Sigmoid colon (tissue), 4 donors: Measurements from ENCODE around the gene LOXHD1.

Source experiments
- EP300 ChIP-seq, 4 donors: sonication (generic); formaldehyde crosslinking; IDR thresholded peaks; one replicate each; pipeline ENCODE4 v1.6.1; 2017; ENCODE audit warnings: antibody characterized with exemption in 4 of 4
- POLR2A ChIP-seq, 2 donors: fragments of 450-650 bp; IDR thresholded peaks; one replicate each; pipeline ENCODE4 v1.6.1; 2016; ENCODE audit warnings: antibody characterized with exemption in 2 of 2, mild to moderate bottlenecking in 2 of 2, moderate library complexity in 2 of 2
- POLR2AphosphoS5 ChIP-seq, 4 donors: sonication (generic); formaldehyde crosslinking; IDR thresholded peaks; one replicate each; pipeline ENCODE4 v1.6.1; 2017; ENCODE audit warnings: antibody characterized with exemption in 4 of 4
- TF ChIP-seq, protein P1 (sequence below), 4 experiments: fragments of 450-650 bp in 3 of 4; fragments of 200-600 bp in 1 of 4; IDR thresholded peaks; one replicate each; pipeline ENCODE4 v1.5.1; 2016 to 2019; ENCODE audit warnings: antibody characterized with exemption in 4 of 4, mild to moderate bottlenecking in 3 of 4, moderate library complexity in 2 of 4

DNA sequence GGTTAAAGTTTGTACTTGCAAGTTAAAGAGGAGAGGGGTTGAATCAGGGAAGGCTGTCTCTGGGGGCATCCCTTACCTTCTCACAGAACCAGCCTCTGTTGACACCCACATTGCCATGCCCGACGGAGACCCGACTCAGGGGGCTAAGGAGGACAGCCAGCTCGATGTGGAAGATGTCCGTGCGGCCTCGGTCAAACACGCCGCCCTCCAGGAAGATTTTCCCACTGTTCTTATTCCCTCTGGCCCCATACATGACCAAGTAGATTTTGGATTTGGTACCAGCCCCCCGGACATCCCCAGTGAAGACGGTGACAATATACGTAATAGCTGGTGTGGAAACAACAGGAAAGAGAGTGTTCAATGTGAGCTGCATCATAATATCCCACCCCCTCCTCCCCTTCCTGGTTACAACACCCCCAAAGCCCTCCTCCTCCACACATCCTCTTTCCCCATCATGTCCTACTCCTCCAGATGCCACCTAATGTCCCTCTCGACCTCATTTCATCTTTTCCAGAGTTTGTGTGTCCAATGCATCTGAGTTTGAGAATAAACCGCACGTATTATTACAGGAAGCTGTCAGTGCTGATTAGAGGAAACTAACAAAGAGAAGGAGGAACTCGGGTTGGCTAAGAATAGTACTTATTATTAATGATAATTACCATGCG lies 55.7 kb downstream of the LOXHD1 start:
- TF ChIP-seq, protein P1, sequence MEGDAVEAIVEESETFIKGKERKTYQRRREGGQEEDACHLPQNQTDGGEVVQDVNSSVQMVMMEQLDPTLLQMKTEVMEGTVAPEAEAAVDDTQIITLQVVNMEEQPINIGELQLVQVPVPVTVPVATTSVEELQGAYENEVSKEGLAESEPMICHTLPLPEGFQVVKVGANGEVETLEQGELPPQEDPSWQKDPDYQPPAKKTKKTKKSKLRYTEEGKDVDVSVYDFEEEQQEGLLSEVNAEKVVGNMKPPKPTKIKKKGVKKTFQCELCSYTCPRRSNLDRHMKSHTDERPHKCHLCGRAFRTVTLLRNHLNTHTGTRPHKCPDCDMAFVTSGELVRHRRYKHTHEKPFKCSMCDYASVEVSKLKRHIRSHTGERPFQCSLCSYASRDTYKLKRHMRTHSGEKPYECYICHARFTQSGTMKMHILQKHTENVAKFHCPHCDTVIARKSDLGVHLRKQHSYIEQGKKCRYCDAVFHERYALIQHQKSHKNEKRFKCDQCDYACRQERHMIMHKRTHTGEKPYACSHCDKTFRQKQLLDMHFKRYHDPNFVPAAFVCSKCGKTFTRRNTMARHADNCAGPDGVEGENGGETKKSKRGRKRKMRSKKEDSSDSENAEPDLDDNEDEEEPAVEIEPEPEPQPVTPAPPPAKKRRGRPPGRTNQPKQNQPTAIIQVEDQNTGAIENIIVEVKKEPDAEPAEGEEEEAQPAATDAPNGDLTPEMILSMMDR (IDR thresholded peaks at IDR 0.05), result no peak
- TF ChIP-seq POLR2A (IDR thresholded peaks at IDR 0.05) (no peak), POLR2AphosphoS5 (IDR thresholded peaks at IDR 0.05) (no peak), EP300 (IDR thresholded peaks at IDR 0.05) (no peak)
